ENCODE results near the gene CD8B.

The CD8B gene

DNA sequence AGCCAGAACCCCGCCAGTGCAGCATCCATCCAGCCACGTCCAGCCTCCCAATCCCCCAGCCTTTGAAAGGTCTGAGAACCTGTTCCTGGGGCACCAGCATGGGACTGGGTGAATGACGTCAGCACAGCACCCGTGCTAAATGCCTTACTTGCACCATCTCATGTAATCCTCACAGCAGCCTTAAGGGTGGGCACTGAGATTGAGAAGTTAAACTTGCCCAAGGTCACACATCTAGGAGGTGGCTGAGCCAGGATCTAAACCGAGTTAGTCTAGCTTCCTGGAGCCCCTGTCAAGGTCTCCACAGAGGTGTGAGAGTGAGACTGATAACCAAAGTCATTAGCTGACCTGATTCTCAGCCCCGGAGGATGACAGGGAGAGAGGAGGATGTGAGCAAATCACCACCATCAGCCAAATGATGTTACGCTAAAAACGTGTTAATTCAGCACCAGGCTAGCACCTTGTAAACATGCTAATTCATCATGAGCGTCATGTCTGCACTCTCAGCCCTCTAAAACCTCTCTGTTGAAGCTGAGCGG, 75.6 kb downstream of the CD8B start:
- no peak overlapping the region for H3K27ac ChIP-seq

DNA sequence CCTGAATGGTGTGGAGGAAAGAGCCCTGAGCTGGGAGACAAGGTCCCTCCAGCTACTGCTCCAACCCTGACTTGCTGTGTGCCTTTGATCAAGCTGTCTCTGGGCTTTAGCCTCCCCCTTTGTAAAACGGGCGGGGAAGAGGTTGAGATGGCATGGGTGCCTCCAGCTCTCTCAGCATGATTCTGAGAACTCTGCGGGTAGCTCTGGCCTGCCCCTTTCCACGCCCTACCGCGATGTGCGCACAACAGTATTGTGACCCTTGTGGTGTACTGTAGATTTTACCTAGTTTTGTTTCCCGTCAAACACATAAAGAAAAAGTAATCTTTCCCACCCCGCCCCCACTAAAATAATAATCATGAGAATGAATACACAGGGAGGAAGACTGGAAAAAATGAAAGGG, 76.2 kb downstream of the CD8B start:
- CTCF ChIA-PET: no interaction called here
- no peak overlapping the region for H3K27ac ChIP-seq
- TF ChIP-seq, protein P1, sequence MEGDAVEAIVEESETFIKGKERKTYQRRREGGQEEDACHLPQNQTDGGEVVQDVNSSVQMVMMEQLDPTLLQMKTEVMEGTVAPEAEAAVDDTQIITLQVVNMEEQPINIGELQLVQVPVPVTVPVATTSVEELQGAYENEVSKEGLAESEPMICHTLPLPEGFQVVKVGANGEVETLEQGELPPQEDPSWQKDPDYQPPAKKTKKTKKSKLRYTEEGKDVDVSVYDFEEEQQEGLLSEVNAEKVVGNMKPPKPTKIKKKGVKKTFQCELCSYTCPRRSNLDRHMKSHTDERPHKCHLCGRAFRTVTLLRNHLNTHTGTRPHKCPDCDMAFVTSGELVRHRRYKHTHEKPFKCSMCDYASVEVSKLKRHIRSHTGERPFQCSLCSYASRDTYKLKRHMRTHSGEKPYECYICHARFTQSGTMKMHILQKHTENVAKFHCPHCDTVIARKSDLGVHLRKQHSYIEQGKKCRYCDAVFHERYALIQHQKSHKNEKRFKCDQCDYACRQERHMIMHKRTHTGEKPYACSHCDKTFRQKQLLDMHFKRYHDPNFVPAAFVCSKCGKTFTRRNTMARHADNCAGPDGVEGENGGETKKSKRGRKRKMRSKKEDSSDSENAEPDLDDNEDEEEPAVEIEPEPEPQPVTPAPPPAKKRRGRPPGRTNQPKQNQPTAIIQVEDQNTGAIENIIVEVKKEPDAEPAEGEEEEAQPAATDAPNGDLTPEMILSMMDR (conservative IDR thresholded peaks at IDR 0.05; ENCODE audit: low read depth): no peak
- POLR2A ChIA-PET (ENCODE audit: low non-redundant PET): no interaction called here
- DNase-seq (ENCODE audit: low spot score): no peak

More for the DNA sequence above, 75.6 kb downstream of the CD8B start:
- TF ChIP-seq, protein P1 (conservative IDR thresholded peaks at IDR 0.05; ENCODE audit: low read depth): no peak
- POLR2A ChIA-PET (ENCODE audit: low non-redundant PET): no interaction called here
- CTCF ChIA-PET: no interaction called here
- DNase-seq (ENCODE audit: low spot score): no peak

DNA sequence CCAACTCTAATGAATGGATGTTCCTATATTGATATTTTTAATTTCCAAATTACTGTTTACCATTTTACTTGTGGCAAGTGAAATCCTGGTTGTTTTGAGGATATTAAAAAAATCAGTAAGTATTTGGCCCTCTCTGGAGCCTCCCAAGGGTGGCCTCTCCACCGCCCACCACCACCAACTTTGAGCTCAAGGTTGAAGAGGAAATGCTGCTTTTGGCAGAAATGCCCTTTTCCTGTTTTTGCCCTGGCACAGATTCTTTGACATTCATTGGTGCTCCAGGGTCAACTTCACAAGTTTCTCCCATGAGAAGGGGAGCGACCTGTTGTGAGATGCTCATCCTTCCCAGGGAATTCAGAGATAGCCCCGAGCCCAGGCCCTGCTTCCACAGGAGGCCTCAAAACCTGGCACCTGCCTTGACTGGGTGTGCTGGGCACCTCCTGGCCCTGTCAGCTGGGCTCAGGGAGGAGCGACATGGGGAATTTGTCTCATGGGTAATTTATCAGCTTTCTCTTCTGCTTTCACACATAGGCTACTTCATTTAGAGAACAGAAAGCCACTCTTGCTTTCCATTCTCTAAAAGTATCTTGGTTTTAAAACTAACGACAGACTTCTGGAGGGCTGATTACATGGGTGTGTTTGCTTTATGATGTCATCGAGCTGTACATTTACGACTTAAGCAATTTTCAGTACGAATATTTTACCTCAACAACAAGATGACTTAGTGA, 77.9 kb downstream of the CD8B start:
- TF ChIP-seq, protein P1 (conservative IDR thresholded peaks at IDR 0.05; ENCODE audit: low read depth): no peak
- DNase-seq (ENCODE audit: low spot score): no peak
- ChIA-PET CTCF (interaction anchor here (0.6 kb wide), 1 partner anchor 9 kb away, joined by 3 read pairs; no protein-coding TSS in a partner anchor), POLR2A (ENCODE audit: low non-redundant PET) (no interaction called here)
- H3K27ac ChIP-seq: no peak overlapping the region

DNA sequence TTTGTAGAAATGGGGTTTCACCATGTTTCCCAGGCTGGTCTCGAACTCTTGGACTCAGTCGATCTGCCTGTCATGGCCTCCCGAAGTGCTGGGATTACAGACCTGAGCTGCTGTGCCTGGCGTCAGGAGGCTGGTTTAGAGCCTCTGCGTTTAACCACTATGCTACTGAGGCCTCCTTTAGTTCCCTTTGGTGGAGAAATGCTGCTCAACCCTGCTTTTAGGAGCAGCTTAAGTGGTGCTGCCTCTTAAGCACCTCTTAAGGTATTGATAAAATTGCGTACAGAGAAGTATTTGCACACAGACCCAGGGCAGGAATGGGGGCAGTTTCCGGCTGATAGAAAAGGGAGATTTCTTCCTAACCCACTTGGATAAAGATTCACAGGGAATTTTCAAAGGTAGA, 78.9 kb downstream of the CD8B start:
- TF ChIP-seq, protein P1 (conservative IDR thresholded peaks at IDR 0.05; ENCODE audit: low read depth): no peak
- ChIA-PET POLR2A (ENCODE audit: low non-redundant PET) (interaction anchor here (0.6 kb wide), 1 partner anchor 1264 kb away, joined by 3 read pairs; no protein-coding TSS in a partner anchor), CTCF (interaction anchor here (0.6 kb wide), 1 partner anchor 26 kb away, joined by 3 read pairs; no protein-coding TSS in a partner anchor)
- DNase-seq (ENCODE audit: low spot score): no peak
- no peak overlapping the region for H3K27ac ChIP-seq

DNA sequence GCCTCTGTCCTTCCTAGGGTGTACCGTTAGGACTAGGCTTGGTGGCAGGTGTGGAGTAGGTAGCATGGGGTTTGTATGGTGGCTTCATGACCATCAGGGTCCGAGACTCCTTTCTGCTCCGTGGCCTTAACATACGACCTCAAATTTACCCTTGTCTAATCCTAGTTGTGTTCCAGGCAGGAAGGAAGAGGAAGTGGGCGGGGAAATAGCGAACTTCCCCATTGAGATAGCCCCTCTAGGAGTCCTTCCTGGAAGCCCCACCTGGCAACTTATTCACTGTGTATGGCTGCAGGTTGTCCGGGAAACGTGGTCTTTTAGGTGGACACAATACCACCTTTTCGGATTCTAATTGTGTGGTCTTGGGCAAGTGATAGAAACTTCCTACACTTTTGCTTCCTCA, 80.3 kb downstream of the CD8B start:
- TF ChIP-seq, protein P1 (conservative IDR thresholded peaks at IDR 0.05; ENCODE audit: low read depth): no peak
- no peak for DNase-seq (ENCODE audit: low spot score)
- ChIA-PET POLR2A (ENCODE audit: low non-redundant PET) (no interaction called here), CTCF (no interaction called here)
- no peak overlapping the region for H3K27ac ChIP-seq

DNA sequence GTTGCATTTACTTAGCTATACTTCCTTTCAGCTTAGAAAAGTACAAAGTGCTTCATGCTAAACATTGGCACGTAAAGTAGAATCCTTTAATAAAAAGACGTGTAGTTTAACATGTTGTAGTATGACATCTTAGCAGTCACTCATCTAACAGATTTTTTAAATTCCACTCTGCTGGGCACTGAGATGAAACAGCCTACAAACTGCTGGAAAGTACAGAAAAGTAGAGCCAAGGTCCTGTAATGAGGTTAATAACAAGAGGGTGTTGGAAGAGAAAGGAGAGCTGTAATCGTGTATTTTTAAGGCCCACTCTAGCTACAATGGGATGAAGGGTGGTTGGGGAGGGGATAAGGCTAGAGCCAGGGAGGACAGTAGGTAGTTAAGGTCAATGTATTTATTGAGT, 81.7 kb downstream of the CD8B start:
- POLR2A ChIA-PET (ENCODE audit: low non-redundant PET): no interaction called here
- CTCF ChIA-PET: interaction anchor here (0.7 kb wide), 1 partner anchor 15 kb away, joined by 5 read pairs; no protein-coding TSS in a partner anchor
- no peak for DNase-seq (ENCODE audit: low spot score)
- TF ChIP-seq, protein P1 (conservative IDR thresholded peaks at IDR 0.05; ENCODE audit: low read depth): no peak
- no peak overlapping the region for H3K27ac ChIP-seq

Data from RWPE1 (cell line).